HG02852 (cell line): ENCODE measurements around the gene OR6Y1.

Experiments used
- ATAC-seq: cut with Tn5 transposase; IDR thresholded peaks from one replicate; pipeline ENCODE4 v1.9.1; 2021; ENCODE audit warnings: mild to moderate bottlenecking, moderate library complexity; ENCODE audit not compliant: unreplicated experiment

Gene OR6Y1

GRCh38 chr1:158554352-158554751 is at the start of gene OR6Y1:
OR6Y1 (minus strand) TSS chr1:158554405; CDS start chr1:158548105, 6,300 bp downstream.
- no peak for ATAC-seq

GRCh38 chr1:158600735-158601134 is 46.5 kb upstream of the OR6Y1 start:
- no peak for ATAC-seq

GRCh38 chr1:158586942-158587341 is 32.7 kb upstream of the OR6Y1 start:
- ATAC-seq: no peak

- ATAC-seq: no peak
Measured at GRCh38 chr1:158583962-158584361, 29.8 kb upstream of the OR6Y1 start.

- ATAC-seq: no peak
Measured at GRCh38 chr1:158579733-158580132, 25.5 kb upstream of the OR6Y1 start, which contains the start of gene OR10X1. OR10X1 (minus strand) TSS chr1:158579899; CDS start chr1:158579899, 0 bp downstream.

- no peak for ATAC-seq
Measured at GRCh38 chr1:158577561-158577960, 23.4 kb upstream of the OR6Y1 start.

GRCh38 chr1:158572226-158572625 is 18.0 kb upstream of the OR6Y1 start:
- ATAC-seq: no peak

- no peak for ATAC-seq
Measured at GRCh38 chr1:158570480-158570879, 16.3 kb upstream of the OR6Y1 start, which contains the start of gene OR6P1. OR6P1 (minus strand) TSS chr1:158570580; CDS start chr1:158563604, 6,976 bp downstream.

- ATAC-seq: no peak
Measured at GRCh38 chr1:158564608-158565007, 10.4 kb upstream of the OR6Y1 start.

GRCh38 chr1:158563853-158564252 is 9.6 kb upstream of the OR6Y1 start:
- no peak for ATAC-seq

GRCh38 chr1:158559696-158560095 is 5.5 kb upstream of the OR6Y1 start:
- ATAC-seq: no peak

GRCh38 chr1:158552296-158552695 is 1.9 kb downstream of the OR6Y1 start:
- no peak for ATAC-seq

GRCh38 chr1:158547533-158547932 is 6.7 kb downstream of the OR6Y1 start:
- no peak for ATAC-seq

GRCh38 chr1:158537609-158538008 is 16.6 kb downstream of the OR6Y1 start:
- ATAC-seq: no peak

- ATAC-seq: no peak
Measured at GRCh38 chr1:158534496-158534895, 19.7 kb downstream of the OR6Y1 start.

- no peak for ATAC-seq
Measured at GRCh38 chr1:158527190-158527815, 26.9 kb downstream of the OR6Y1 start.

- ATAC-seq: no peak
Measured at GRCh38 chr1:158521666-158522058, 32.5 kb downstream of the OR6Y1 start.

GRCh38 chr1:158520955-158521665 is 33.1 kb downstream of the OR6Y1 start:
- no peak for ATAC-seq

- no peak for ATAC-seq
Measured at GRCh38 chr1:158520021-158520420, 34.2 kb downstream of the OR6Y1 start.

GRCh38 chr1:158516966-158517365 is 37.2 kb downstream of the OR6Y1 start:
- ATAC-seq: no peak

- ATAC-seq: no peak
Measured at GRCh38 chr1:158509471-158510156, 44.6 kb downstream of the OR6Y1 start.

GRCh38 chr1:158507511-158507910 is 46.7 kb downstream of the OR6Y1 start:
- ATAC-seq: no peak
